ENCODE results near the gene SLC9C2.

SLC9C2 gene

DNA sequence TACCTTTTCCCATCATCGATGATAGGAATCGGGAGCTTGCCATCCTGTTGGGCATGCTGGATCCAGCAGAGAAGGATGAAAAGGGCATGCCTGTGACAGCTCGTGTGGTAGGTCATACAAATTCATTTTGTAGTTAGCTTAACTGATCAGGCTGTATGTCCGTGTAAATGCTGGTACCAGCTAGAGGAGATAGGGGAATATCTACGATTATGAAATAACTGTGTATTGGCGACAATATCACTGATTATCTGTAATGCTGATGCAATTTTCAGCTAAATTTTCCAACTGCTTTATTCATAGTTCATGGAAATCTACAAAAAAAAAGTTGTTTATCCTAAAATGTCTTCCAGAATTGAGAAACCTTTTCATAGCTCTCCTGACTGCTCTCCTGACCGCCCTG lies 117.5 kb downstream of the SLC9C2 start:
- Histone ChIP-seq H3K36me3 (ENCODE audit: insufficient read depth, low read length) (peaks cover 75% of the 10 kb centered on the region), H3K27me3 (ENCODE audit: insufficient read depth, low read length) (no peaks in the 10 kb centered on the region)

DNA sequence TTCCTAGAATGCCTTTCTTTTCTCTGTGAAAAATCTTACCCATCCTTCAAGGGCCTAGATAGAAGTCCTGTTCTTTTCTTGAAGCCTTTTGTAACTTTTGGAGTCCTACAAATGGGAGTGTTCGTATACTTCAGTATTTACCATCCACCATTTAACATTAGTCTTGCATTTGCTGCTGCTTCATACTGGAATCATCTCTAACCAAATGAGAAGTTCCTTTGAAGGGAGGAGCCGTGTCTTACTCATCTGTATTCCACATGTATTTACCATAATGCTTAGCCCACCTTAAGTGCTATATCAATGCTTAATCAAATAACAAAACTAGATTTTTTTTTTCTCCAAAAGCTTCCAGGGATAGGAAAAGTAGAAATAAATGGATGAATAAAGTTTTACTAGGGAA lies 118.6 kb downstream of the SLC9C2 start:
- no peaks in the 10 kb centered on the region for H3K27me3 ChIP-seq (ENCODE audit: insufficient read depth, low read length)
- H3K4me3 ChIP-seq (ENCODE audit: low read depth, low read length) = no peak overlapping the region
- peaks cover 37% of the 10 kb centered on the region for H3K79me2 ChIP-seq (ENCODE audit: control insufficient read depth, insufficient read depth, low read length, unreplicated experiment)
- peaks cover 83% of the 10 kb centered on the region for H3K36me3 ChIP-seq (ENCODE audit: insufficient read depth, low read length)
- H2AFZ ChIP-seq (ENCODE audit: low read length, unreplicated experiment) = no peak overlapping the region
- H3K27ac ChIP-seq (ENCODE audit: low read depth, low read length) = no peak overlapping the region
- peaks cover 13% of the 10 kb centered on the region for H3K4me1 ChIP-seq (ENCODE audit: control insufficient read depth, insufficient read depth, low read length, unreplicated experiment)

More for the DNA sequence above, 117.5 kb downstream of the SLC9C2 start:
- H2AFZ ChIP-seq (ENCODE audit: low read length, unreplicated experiment) = no peak overlapping the region
- peaks cover 26% of the 10 kb centered on the region for H3K79me2 ChIP-seq (ENCODE audit: control insufficient read depth, insufficient read depth, low read length, unreplicated experiment)
- no peak overlapping the region for H3K27ac ChIP-seq (ENCODE audit: low read depth, low read length)
- H3K4me1 ChIP-seq (ENCODE audit: control insufficient read depth, insufficient read depth, low read length, unreplicated experiment) = peaks cover 2% of the 10 kb centered on the region
- no peak overlapping the region for H3K4me3 ChIP-seq (ENCODE audit: low read depth, low read length)

- H3K36me3 ChIP-seq (ENCODE audit: insufficient read depth, low read length) = peaks cover 74% of the 10 kb centered on the region
- H3K79me2 ChIP-seq (ENCODE audit: control insufficient read depth, insufficient read depth, low read length, unreplicated experiment) = peaks cover 53% of the 10 kb centered on the region
Measured at GRCh38 chr1:173482683-173483082, 120.2 kb downstream of the SLC9C2 start.

GRCh38 chr1:173481195-173481772 lies 121.6 kb downstream of the SLC9C2 start:
- Histone ChIP-seq H3K79me2 (ENCODE audit: control insufficient read depth, insufficient read depth, low read length, unreplicated experiment) (peaks cover 58% of the 10 kb centered on the region), H2AFZ (ENCODE audit: low read length, unreplicated experiment) (no peak overlapping the region), H3K36me3 (ENCODE audit: insufficient read depth, low read length) (peaks cover 60% of the 10 kb centered on the region), H3K27ac (ENCODE audit: low read depth, low read length) (no peak overlapping the region), H3K4me1 (ENCODE audit: control insufficient read depth, insufficient read depth, low read length, unreplicated experiment) (peaks cover 20% of the 10 kb centered on the region), H3K27me3 (ENCODE audit: insufficient read depth, low read length) (no peaks in the 10 kb centered on the region), H3K4me3 (ENCODE audit: low read depth, low read length) (no peak overlapping the region)

More at GRCh38 chr1:173482683-173483082, 120.2 kb downstream of the SLC9C2 start:
- H3K27me3 ChIP-seq (ENCODE audit: insufficient read depth, low read length) = no peaks in the 10 kb centered on the region
- H2AFZ ChIP-seq (ENCODE audit: low read length, unreplicated experiment) = no peak overlapping the region
- peaks cover 20% of the 10 kb centered on the region for H3K4me1 ChIP-seq (ENCODE audit: control insufficient read depth, insufficient read depth, low read length, unreplicated experiment)
- no peak overlapping the region for H3K4me3 ChIP-seq (ENCODE audit: low read depth, low read length)
- no peak overlapping the region for H3K27ac ChIP-seq (ENCODE audit: low read depth, low read length)

- H3K4me3 ChIP-seq (ENCODE audit: low read depth, low read length) = peak overlapping the region; percentile 89
- peak overlapping the region; percentile 91 for H3K27ac ChIP-seq (ENCODE audit: low read depth, low read length)
- H3K27me3 ChIP-seq (ENCODE audit: insufficient read depth, low read length) = no peaks in the 10 kb centered on the region
- peaks cover 27% of the 10 kb centered on the region for H3K4me1 ChIP-seq (ENCODE audit: control insufficient read depth, insufficient read depth, low read length, unreplicated experiment)
- no peak overlapping the region for H2AFZ ChIP-seq (ENCODE audit: low read length, unreplicated experiment)
- H3K36me3 ChIP-seq (ENCODE audit: insufficient read depth, low read length) = peaks cover 44% of the 10 kb centered on the region
- H3K79me2 ChIP-seq (ENCODE audit: control insufficient read depth, insufficient read depth, low read length, unreplicated experiment) = peaks cover 74% of the 10 kb centered on the region
Measured at GRCh38 chr1:173479649-173480048, 123.2 kb downstream of the SLC9C2 start.

- Histone ChIP-seq H3K4me3 (ENCODE audit: low read depth, low read length) (peak overlapping the region; percentile 89), H3K27me3 (ENCODE audit: insufficient read depth, low read length) (no peaks in the 10 kb centered on the region), H3K27ac (ENCODE audit: low read depth, low read length) (peak overlapping the region; percentile 91), H3K4me1 (ENCODE audit: control insufficient read depth, insufficient read depth, low read length, unreplicated experiment) (peaks cover 42% of the 10 kb centered on the region), H2AFZ (ENCODE audit: low read length, unreplicated experiment) (no peak overlapping the region), H3K79me2 (ENCODE audit: control insufficient read depth, insufficient read depth, low read length, unreplicated experiment) (peaks cover 76% of the 10 kb centered on the region), H3K36me3 (ENCODE audit: insufficient read depth, low read length) (peaks cover 35% of the 10 kb centered on the region)
Measured at GRCh38 chr1:173478094-173478674, 124.7 kb downstream of the SLC9C2 start.

DNA sequence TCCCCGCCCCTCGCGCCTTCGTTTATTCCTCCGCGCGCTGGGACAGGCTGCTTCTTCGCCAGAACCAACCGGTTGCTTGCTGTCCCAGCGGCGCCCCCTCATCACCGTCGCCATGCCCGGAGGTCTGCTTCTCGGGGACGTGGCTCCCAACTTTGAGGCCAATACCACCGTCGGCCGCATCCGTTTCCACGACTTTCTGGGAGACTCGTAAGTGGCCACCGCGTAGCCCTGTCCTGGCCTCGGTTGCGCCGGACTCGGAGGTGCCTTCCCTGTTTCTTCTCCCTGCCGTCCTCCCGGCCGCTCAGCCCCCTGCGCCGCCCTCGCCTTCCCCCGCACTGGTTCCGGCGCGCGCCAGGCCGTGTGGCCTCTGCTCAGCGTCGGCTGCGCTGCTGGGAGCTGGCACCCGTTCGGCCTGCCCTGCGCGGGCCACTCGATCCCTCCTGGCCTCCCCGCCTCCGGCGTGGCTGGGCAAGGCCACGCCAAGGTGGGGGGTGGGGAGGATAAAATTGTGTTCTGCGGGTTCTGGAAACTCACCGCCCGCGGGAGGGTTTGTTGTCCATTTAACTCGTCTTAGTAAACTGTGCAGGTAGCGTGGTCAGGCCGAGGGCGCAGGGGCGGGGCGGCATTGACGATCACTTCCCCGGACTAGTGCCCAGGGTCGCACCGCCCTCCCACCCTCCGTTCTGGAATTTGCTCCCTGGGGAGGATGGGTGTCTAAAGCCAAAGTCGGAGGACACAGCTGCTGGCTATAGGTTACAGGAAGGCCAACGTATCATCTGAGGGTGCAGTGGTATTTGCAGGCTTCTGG lies 125.4 kb downstream of the SLC9C2 start, which contains the start of gene PRDX6:
TSS of gene PRDX6 (plus strand) at position 50 of the 808 bp plus-strand sequence. CDS start at position 113, 63 bp downstream.
- Histone ChIP-seq H2AFZ (ENCODE audit: low read length, unreplicated experiment) (peak within 1 kb of the TSS; percentile 78), H3K27ac (ENCODE audit: low read depth, low read length) (peak within 1 kb of the TSS; percentile 91), H3K27me3 (ENCODE audit: insufficient read depth, low read length) (no peaks in the 10 kb centered on the region), H3K79me2 (ENCODE audit: control insufficient read depth, insufficient read depth, low read length, unreplicated experiment) (peaks cover 70% of the 10 kb centered on the region), H3K4me3 (ENCODE audit: low read depth, low read length) (peak within 1 kb of the TSS; percentile 91), H3K4me1 (ENCODE audit: control insufficient read depth, insufficient read depth, low read length, unreplicated experiment) (peaks cover 43% of the 10 kb centered on the region), H3K36me3 (ENCODE audit: insufficient read depth, low read length) (peaks cover 28% of the 10 kb centered on the region)

DNA sequence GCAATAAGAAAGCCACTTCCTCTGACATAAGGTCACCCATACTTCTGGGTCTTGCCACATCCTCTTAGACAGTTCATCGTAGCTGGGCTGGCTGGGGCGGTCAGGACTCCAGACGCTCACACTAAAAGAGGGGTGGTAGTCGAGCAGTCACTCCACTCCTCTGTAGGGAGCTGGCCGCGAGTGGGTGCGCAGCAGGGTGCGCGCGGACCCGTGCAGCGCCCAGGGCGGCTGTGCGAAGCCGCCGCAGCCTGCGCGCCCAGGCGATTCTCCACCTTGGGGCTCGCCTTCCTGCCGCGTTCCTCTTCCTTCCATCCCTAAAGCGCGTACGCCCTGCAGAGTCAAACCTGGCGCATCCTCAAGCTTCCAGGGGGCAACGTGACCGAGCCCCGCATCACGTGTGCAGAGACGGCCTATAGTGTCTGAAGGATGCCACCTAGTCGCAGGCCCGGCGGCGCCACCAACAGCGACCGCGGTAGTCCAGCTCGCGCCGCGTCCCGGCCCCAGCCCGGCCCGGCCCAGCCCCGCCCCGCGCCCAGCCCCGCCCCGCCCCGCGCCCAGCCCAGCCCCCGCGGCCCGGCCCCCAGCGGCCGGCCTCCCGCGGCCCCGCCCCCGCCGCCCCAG lies 126.1 kb downstream of the SLC9C2 start:
- Histone ChIP-seq H3K27me3 (ENCODE audit: insufficient read depth, low read length) (no peaks in the 10 kb centered on the region), H2AFZ (ENCODE audit: low read length, unreplicated experiment) (peak overlapping the region; percentile 78), H3K4me3 (ENCODE audit: low read depth, low read length) (peak overlapping the region; percentile 91), H3K79me2 (ENCODE audit: control insufficient read depth, insufficient read depth, low read length, unreplicated experiment) (peaks cover 73% of the 10 kb centered on the region), H3K4me1 (ENCODE audit: control insufficient read depth, insufficient read depth, low read length, unreplicated experiment) (peaks cover 43% of the 10 kb centered on the region), H3K27ac (ENCODE audit: low read depth, low read length) (peak overlapping the region; percentile 76), H3K36me3 (ENCODE audit: insufficient read depth, low read length) (peaks cover 26% of the 10 kb centered on the region)

DNA sequence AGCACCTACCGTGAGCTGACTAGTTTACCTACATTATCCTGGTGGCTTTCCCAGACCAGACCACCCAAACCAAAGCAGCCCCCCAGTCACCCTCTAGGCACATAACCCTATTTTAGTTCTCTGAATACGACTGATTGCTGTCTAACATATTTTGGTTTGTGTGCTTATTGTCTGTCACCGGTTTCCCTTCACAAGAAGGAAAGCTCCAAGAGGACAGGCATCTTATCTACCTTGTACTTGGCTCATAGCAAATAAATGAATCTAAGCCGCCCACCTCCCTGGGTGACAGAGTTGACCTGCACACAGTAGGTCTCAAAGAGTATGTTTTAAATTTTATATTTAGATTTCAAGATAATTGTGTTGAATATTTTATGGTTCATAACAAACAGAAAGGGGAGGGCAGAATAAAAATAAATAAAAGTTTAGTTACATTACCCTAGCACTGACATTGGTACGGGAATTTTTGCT lies 126.6 kb downstream of the SLC9C2 start:
- Histone ChIP-seq H3K4me3 (ENCODE audit: low read depth, low read length) (peak overlapping the region; percentile 91), H3K36me3 (ENCODE audit: insufficient read depth, low read length) (peaks cover 23% of the 10 kb centered on the region), H3K27me3 (ENCODE audit: insufficient read depth, low read length) (no peaks in the 10 kb centered on the region), H3K27ac (ENCODE audit: low read depth, low read length) (peak overlapping the region; percentile 76), H2AFZ (ENCODE audit: low read length, unreplicated experiment) (peak overlapping the region; percentile 78), H3K4me1 (ENCODE audit: control insufficient read depth, insufficient read depth, low read length, unreplicated experiment) (peaks cover 43% of the 10 kb centered on the region), H3K79me2 (ENCODE audit: control insufficient read depth, insufficient read depth, low read length, unreplicated experiment) (peaks cover 68% of the 10 kb centered on the region)

DNA sequence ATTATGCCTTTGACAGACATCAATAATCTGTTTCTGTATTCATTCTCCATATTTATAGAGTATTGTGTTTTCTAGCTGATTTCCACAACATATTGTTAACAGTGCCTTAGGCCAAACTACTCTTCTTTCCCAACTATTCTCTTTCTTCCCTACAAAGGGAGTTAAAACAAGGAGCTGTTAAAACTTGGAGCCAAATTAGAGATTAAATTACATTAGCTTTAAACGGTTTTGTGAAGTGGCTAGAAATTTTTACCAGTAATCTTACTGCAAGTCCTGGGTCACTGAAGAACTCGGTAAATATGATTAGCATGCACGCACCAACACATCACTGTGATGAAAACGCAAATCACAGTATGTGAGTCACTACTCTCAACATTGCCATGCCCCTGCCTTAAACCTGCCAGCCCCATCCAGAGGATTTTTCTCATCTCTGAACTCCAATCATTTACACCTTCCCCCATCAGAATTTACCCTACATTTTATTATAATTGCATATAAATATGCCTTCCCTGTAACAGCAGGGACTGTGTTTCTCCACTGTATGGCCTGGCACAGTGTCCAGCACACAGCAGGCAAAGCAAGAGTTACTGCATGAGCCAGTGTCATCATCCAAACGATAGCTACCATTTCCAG lies 127.2 kb downstream of the SLC9C2 start:
- peaks cover 43% of the 10 kb centered on the region for H3K4me1 ChIP-seq (ENCODE audit: control insufficient read depth, insufficient read depth, low read length, unreplicated experiment)
- peak overlapping the region; percentile 76 for H3K27ac ChIP-seq (ENCODE audit: low read depth, low read length)
- H3K79me2 ChIP-seq (ENCODE audit: control insufficient read depth, insufficient read depth, low read length, unreplicated experiment) = peaks cover 62% of the 10 kb centered on the region
- H3K27me3 ChIP-seq (ENCODE audit: insufficient read depth, low read length) = no peaks in the 10 kb centered on the region
- peaks cover 20% of the 10 kb centered on the region for H3K36me3 ChIP-seq (ENCODE audit: insufficient read depth, low read length)
- H2AFZ ChIP-seq (ENCODE audit: low read length, unreplicated experiment) = peak overlapping the region; percentile 11
- H3K4me3 ChIP-seq (ENCODE audit: low read depth, low read length) = peak overlapping the region; percentile 91
